Heart left ventricle (tissue), 13 donors: ENCODE results near the gene HDAC5.

ENCODE experiments used
- POLR2A ChIP-seq, 2 donors: fragments of 450-650 bp; IDR thresholded peaks; one replicate each; pipeline ENCODE4 v1.6.1; 2017; ENCODE audit warnings: antibody characterized with exemption in 2 of 2, mild to moderate bottlenecking in 2 of 2, moderate library complexity in 2 of 2
- TF ChIP-seq, protein P1 (sequence below), 12 donors: fragments of 200-600 bp; sonication (generic) in 4 of 12; IDR thresholded peaks; one replicate each; pipeline versions ENCODE4 v1.5.0 to v1.8.0; 2018 to 2022; ENCODE audit warnings: antibody characterized with exemption in 12 of 12, mild to moderate bottlenecking in 5 of 12
- donor health status: ischemic (EF 13 %, LVEDD 7.1; RV severe dilation, severe dysfunction).
- donor health status: DM: no; HTN: yes; CAD: no.
- donor health status: DM: no; HTN: no; CAD: no.
- donor health status: ischemic (EF 25% LVEDD 6.9; RV normal size, moderate dysfunction).
- donor health status: ischemic (EF 25% LVEDD 5.7; RV mildly dilated, moderate dysfunction).
- donor health status: ischemic (EF 35%, LVEDD 5.7; RV mildly dilated, moderate dysfunction).
- donor health status: nonischemic (EF 11% LVEDD 7.7; RV severe dilation, severe dysfunction).
- donor health status: DM: yes; HTN: yes; CAD: no.
- donor health status: PGD.
- donor health status: ischemic (EF 29% LVEDD 5.4; RV normal size, mild dysfunction).
- donor health status: nonischemic (EF 23%, LVEDD 6.1; RV moderate dilation, normal function).

- TF ChIP-seq, protein P1, sequence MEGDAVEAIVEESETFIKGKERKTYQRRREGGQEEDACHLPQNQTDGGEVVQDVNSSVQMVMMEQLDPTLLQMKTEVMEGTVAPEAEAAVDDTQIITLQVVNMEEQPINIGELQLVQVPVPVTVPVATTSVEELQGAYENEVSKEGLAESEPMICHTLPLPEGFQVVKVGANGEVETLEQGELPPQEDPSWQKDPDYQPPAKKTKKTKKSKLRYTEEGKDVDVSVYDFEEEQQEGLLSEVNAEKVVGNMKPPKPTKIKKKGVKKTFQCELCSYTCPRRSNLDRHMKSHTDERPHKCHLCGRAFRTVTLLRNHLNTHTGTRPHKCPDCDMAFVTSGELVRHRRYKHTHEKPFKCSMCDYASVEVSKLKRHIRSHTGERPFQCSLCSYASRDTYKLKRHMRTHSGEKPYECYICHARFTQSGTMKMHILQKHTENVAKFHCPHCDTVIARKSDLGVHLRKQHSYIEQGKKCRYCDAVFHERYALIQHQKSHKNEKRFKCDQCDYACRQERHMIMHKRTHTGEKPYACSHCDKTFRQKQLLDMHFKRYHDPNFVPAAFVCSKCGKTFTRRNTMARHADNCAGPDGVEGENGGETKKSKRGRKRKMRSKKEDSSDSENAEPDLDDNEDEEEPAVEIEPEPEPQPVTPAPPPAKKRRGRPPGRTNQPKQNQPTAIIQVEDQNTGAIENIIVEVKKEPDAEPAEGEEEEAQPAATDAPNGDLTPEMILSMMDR (IDR thresholded peaks at IDR 0.05): no peak
- TF ChIP-seq POLR2A (IDR thresholded peaks at IDR 0.05): no peak
These were observed 41.0 kb upstream of the HDAC5 start for GRCh38 chr17:44164476-44164875.
